Measurements from ENCODE around the gene MAU2.

MAU2 gene

GRCh38 chr19:19306191-19306590, 14.4 kb upstream of the MAU2 start:
- DNase-seq, result no peak

DNA sequence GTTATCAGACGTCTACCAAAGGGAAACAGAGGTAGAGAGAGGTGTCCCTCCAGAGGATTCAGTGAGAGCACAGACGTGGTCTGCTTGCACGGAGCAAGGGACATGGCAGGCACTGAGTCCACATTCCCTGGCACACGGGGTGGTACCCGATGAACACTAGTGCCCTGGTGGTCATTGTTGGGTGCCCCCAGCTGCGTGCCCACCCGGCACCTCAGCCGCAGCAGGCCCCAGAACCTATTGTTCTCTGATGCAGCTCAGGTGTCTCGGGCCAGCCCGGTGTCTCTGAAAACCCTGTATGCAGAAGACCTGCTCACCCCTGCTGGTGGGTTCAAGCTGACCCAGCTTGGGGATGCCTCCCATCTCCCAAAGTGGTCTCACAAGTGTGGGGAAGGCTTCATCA, 12.3 kb upstream of the MAU2 start:
- DNase-seq, result no peak

- DNase-seq, result no peak
These were observed 5.2 kb upstream of the MAU2 start for GRCh38 chr19:19315444-19315843.

DNA sequence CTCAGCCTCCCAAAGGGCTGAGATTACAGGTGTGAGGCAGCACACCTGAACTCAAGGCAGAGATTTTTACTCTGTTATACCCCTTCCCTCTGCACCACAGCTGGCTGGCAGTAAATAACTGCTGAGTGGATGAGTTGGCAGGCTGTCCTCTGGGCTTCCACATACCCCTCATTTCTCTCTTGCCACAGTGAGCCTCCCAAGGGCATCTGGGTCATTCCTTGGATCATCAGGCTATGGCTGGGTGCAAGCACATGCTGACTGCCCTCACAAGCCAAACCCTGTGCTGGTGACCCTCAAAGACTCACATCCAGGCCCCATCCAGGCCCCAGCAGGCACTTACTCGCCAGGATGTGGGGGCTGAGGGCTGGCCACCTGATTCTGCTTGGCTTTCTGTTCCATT, 4.5 kb upstream of the MAU2 start:
- no peak for DNase-seq

- no peak for DNase-seq
These were observed 783 bp upstream of the MAU2 start for GRCh38 chr19:19319732-19320360.

DNA sequence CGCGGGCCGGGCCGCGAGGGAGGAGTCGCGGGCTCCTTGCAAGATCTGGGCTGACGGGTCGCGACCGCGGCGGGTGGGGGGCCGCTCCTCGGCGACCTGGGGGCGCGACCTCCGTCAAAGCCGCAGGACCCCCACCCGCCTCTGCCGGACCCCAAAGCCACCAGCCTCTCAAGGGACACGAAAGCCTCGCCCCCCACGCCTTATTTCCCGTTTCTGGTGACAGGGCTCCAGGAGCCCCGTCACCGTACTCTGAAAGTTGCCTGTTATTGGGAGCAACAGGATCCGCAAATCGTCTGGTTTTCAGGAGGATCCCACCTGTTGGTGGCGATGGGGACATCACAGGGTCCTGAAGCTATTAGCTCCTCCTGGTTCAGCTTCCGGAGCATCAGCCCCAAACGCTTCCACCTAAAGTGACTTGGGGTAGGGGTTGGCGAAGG, 530 bp downstream of the MAU2 start:
- DNase-seq, result peak in 1 of 2 experiments; percentile 44

DNA sequence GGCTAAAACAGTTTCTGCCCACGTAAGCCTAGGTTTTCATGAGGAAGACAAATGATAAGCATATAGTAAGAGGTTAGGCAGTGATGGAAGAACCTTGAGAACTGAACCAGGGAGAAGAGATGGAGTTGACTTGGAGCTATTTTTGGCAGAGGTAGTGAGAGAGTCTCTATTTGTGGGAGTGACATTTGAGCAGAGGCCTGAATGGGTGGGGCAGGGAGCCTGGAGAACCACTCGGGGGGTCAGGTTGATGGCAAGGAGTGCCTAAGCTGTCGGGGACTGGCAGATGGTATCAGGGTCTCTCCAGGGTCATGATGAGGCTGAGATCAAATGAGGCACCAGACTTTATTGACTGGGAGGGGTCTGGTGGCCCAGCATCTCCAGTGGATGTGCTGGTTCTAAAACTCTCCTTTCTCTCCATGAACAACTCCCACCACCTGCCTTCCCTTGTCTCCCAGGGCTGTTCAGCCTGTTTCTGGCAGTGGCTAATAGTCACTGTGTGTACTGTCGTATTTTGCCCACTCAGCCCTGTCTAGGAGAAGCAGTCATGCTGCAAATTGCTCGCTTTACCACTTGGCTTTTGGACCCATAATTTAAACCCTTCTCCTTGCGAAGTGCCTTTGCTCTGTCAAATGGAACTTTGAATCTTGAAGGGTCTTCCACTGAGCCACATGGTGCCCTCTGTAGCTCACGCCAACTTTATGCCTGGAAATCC, 3.6 kb downstream of the MAU2 start:
- no peak for DNase-seq

- no peak for DNase-seq
These were observed 7.0 kb downstream of the MAU2 start for GRCh38 chr19:19327672-19328071.

- no peak for DNase-seq
These were observed 8.5 kb downstream of the MAU2 start for GRCh38 chr19:19329126-19329525.

GRCh38 chr19:19334063-19334988, 13.7 kb downstream of the MAU2 start:
- no peak for DNase-seq

- DNase-seq, result no peak
These were observed 14.3 kb downstream of the MAU2 start for GRCh38 chr19:19334989-19335344.

DNA sequence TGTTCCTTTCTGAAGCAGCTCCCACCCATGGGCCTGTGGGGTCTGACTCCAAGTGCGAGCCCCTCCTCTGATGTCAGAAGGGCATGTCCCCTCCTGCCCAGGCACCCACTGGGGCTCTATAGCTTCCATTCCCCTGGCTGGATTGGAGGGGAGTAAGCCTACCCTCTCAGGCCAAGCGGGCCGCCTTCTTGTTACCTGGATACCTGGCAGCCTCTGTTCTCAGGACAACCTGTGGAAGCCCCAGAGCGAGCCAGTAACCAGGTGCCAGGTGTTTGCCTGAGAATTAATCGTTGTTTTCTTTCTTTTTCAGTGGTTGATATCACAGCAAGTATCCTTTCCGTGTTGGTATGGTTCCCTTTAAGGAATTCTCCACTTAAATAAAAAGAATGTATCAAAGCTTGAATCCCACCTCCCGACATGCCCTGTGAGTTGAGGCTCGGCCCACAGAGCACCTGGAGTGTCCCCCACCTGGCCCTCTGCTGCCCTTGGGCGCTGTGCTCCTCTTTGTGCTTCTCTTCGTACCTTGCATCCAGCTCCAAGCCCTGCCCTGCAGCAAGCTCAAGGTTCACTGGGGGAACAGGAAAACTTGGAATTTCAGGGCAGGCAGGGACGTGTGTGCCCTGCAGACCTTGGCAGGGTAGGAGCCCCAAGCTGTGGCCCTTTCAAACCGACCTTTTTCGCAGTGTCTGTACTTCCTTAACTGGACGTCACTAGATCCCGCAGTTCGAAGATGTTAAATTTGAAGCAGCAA, 15.0 kb downstream of the MAU2 start:
- no peak for DNase-seq

DNA sequence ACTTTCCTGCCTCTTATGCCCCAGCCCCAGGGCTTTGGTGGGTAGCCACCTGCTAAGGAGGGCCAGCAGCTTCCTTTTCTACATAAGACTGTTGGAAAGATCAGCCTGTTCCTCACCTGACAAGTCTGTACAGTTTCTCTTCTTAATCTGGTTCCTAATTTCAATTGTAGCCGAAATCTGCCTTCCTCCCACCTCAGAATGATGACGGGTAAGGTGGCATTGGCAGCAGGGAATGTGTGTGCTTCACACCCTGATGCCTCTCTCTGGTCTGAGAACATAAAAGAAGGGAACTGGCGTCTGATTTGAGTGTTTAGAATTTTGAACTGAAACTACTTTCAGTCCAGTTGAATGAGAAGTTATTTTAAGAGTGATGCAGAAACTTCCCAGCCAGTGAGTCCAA, 16.0 kb downstream of the MAU2 start:
- no peak for DNase-seq

DNA sequence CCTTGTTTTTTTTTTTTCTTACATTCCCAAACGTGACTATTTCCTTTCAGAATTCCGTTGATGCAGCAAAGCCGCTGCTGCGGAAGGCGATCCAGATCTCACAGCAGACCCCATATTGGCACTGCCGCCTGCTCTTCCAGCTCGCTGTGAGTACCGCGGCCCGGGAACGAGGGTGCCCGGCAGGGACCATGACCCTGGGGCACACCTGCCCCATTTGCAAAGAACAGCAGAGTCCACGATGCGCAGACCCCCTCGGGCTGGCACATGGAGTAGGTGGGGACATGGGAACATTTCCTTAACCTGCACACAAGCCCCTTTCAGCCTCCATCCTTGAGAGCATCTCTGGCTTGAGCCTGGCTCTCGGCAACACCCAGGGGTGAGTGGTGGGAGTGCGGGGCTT, 16.5 kb downstream of the MAU2 start:
- no peak for DNase-seq

DNA sequence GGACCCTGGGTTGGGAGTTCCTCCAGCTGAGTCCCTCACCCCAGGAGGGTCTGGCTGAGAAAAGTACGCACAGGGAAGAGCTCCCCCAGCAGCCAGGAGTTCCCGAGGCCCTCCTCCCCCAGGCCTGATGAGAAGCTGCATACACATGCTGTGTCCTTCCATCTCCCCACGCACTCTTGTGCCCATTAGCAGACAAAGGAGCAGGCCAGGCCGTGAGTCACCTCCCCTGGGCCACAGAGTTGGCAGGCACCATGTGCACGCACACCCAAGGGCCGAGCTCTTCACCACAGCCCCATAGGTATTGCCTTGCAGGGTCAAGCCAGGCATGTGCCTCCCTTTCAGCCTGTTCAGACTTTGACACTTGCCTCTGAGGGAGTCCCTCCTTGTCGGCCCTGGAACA, 17.5 kb downstream of the MAU2 start:
- DNase-seq, result no peak

GRCh38 chr19:19341026-19341425, 20.4 kb downstream of the MAU2 start:
- no peak for DNase-seq

GRCh38 chr19:19342086-19343015, 21.7 kb downstream of the MAU2 start:
- DNase-seq, result peak; percentile 5 to 42

DNA sequence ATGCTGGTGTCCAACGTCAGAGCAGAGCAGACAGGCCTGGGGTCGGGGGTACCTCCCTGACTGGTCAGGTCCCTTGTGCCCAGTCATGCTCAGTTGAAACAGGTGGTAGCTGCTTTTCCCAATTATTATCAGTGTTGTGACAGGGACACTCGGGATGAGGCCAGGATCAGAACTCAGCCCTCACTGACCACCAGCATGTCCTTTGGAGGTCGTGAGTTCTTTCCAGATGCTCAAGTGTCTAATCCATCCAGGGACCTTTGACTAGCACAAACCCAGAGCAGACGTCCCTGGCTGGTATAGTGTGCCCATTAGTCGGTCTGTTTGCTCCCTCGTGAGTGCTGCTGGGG, 22.4 kb downstream of the MAU2 start:
- DNase-seq, result no peak

GRCh38 chr19:19343762-19344161, 23.1 kb downstream of the MAU2 start:
- no peak for DNase-seq

- no peak for DNase-seq
These were observed 24.6 kb downstream of the MAU2 start for GRCh38 chr19:19345232-19345631.

GRCh38 chr19:19345970-19346369, 25.3 kb downstream of the MAU2 start:
- DNase-seq, result no peak

Measured in NCI-H2081 (cell line).